Measurements from ENCODE around the gene STMN3. TPM values are rescaled to one million over a fixed set of nuclear protein-coding genes. Genes with fewer than 3 reads are reported as not detected.
"Not testable (repeated sequence)": the region's sequence is repeated elsewhere in the genome, so short reads cannot be mapped to it uniquely, and the experiment has no call there.

Gene STMN3
- polyA plus RNA-seq, 1 experiment, result 21.8 TPM

DNA sequence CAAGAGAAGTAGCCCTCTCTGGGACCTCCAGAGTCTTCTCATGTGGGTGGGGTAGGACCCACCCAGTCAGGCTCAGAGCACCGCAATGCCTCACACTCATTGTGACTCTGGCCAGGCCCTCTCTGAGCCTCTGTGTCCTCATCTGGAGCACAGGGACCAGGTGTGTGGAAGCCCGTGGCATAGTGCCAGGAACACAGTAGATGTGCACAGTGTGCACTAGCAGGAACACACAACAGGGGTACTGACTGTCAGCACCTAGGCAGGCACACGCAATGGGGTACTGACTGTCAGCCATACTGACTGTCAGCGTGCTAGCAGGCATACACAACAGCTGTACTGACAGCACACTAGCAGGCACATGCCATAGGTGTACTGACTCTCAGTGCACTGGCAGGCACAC, 2.0 kb upstream of the STMN3 start:
- Histone ChIP-seq H3K27ac (ENCODE audit: low read depth, low read length) (no peak overlapping the region), H3K9me3 (ENCODE audit: control insufficient read depth, insufficient read depth, low read length) (no peaks in the 10 kb centered on the region; the same call in 1 of the 2 replicates), H3K27me3 (ENCODE audit: control insufficient read depth, insufficient read depth, low read length) (no peaks in the 10 kb centered on the region), H3K4me3 (ENCODE audit: low read depth, low read length) (no peak overlapping the region)
- TF ChIP-seq, protein P1, sequence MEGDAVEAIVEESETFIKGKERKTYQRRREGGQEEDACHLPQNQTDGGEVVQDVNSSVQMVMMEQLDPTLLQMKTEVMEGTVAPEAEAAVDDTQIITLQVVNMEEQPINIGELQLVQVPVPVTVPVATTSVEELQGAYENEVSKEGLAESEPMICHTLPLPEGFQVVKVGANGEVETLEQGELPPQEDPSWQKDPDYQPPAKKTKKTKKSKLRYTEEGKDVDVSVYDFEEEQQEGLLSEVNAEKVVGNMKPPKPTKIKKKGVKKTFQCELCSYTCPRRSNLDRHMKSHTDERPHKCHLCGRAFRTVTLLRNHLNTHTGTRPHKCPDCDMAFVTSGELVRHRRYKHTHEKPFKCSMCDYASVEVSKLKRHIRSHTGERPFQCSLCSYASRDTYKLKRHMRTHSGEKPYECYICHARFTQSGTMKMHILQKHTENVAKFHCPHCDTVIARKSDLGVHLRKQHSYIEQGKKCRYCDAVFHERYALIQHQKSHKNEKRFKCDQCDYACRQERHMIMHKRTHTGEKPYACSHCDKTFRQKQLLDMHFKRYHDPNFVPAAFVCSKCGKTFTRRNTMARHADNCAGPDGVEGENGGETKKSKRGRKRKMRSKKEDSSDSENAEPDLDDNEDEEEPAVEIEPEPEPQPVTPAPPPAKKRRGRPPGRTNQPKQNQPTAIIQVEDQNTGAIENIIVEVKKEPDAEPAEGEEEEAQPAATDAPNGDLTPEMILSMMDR (IDR thresholded peaks at IDR 0.05; ENCODE audit: low read depth, low read length), result no peak
- ChIA-PET POLR2A (no interaction called here), CTCF (no interaction called here)
- DNase-seq (ENCODE audit: low read depth, low spot score), result no peak

DNA sequence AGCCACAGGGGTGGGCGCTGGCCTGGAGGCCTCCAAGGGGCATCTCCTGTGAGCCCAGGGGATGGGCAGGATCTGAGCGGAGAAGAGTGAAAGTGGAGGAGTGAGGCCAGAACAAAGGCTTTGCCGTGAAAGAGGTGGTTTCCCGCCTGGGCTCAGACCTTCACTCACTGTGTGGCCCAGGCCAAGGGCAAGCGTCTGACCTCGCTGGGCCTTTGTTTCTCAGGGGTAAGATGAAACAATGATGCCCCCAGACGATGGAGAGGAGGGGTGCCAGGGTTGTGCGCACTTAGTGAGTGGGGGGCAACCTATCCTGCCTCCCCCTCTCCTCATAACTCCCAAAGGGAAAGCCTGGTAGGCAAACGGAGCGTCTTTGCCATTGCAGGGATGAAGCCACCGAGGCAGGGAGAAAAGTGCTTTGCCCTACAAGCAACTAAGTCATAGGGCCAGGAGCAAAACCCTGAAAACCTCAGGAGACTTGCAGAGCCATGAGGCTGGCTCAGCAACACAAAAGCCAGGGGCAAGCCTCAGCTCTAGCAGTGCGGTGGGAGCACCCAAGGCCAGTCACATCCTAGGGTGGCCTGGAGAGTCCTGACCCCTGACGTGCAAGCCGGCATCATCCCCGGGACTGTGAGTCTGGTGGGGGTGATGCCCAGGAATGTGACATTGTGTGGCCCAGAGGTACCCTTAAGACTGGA, 897 bp upstream of the STMN3 start:
- POLR2A ChIA-PET, result interaction anchor here (1.0 kb wide), 1 partner anchor 28 kb away, joined by 4 read pairs; no protein-coding TSS in a partner anchor
- Histone ChIP-seq H3K27ac (ENCODE audit: low read depth, low read length) (no peak overlapping the region), H3K9me3 (ENCODE audit: control insufficient read depth, insufficient read depth, low read length) (no peaks in the 10 kb centered on the region; the same call in 1 of the 2 replicates), H3K27me3 (ENCODE audit: control insufficient read depth, insufficient read depth, low read length) (no peaks in the 10 kb centered on the region), H3K4me3 (ENCODE audit: low read depth, low read length) (peak overlapping the region; percentile 60)
- DNase-seq (ENCODE audit: low read depth, low spot score), result no peak
- TF ChIP-seq, protein P1 (IDR thresholded peaks at IDR 0.05; ENCODE audit: low read depth, low read length), result no peak
- CTCF ChIA-PET, result no interaction called here

DNA sequence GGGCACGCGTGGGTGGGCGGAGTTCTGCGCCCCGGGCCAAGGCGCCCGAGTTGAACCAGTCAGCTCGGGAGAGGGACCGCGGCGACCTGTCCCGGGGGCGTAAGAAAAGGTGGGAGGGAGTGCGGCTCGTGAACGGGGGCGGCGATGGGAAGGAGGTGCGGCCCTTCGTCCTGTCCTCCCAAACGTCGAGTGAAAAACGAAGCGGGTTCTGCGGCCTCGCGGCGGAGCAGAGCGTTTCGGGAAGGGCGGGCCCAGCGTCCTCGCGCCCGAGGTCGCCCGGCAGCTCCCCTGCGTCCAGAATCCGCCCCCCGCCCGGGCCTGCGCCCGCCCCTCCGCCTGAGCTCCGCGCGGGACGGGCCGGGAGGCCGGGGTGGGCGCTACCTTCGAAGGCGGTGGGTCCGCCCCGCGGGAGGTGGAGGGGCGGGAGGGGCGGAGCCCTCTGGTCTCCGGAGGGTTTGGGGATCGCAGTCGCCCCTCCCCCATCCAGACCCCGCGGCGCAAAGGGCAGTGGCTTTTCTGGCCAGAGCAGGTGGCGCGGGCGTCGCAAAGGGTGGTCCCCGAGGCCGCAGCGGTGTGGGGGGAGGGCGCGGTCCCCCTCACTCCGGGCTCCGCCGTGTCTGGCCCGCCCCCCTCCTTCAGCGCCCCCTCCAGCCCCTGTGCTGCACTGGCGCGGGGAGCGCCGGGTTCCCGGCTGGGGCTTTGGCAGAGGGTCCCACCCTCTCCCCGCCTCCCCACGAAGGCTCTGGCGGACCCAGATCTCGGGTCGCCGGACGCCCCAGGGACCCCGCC, 838 bp downstream of the STMN3 start:
- Histone ChIP-seq H3K9me3 (ENCODE audit: control insufficient read depth, insufficient read depth, low read length) (no peaks in the 10 kb centered on the region; the same call in 1 of the 2 replicates), H3K27me3 (ENCODE audit: control insufficient read depth, insufficient read depth, low read length) (no peaks in the 10 kb centered on the region), H3K4me3 (ENCODE audit: low read depth, low read length) (peak overlapping the region; percentile 70), H3K27ac (ENCODE audit: low read depth, low read length) (no peak overlapping the region)
- no peak for DNase-seq (ENCODE audit: low read depth, low spot score)
- TF ChIP-seq, protein P1 (IDR thresholded peaks at IDR 0.05; ENCODE audit: low read depth, low read length), result no peak
- ChIA-PET CTCF (no interaction called here), POLR2A (interaction anchor here (0.7 to 1.4 kb wide), 4 partner anchors 10 to 87 kb away, joined by 3 to 6 read pairs (median 4); no protein-coding TSS in a partner anchor)

DNA sequence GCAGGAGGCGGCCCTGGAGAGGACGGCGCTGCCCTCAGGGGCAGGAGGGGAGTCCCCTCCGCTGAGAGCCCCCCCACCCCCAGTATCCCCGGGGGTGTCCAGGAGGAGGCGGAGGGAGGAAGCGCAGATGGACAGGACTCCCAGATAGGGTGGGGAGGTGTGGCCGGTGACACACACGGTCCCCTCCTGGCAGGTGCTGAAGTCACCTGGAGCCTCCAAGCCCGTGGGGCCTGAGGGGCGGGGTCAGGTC, 1.4 kb downstream of the STMN3 start:
- H3K27ac ChIP-seq (ENCODE audit: low read depth, low read length), result no peak overlapping the region
- POLR2A ChIA-PET, result interaction anchor here (0.7 to 1.4 kb wide), 2 partner anchors 10 to 31 kb away, joined by 4 to 6 read pairs; no protein-coding TSS in a partner anchor
- no peaks in the 10 kb centered on the region for H3K27me3 ChIP-seq (ENCODE audit: control insufficient read depth, insufficient read depth, low read length)
- CTCF ChIA-PET, result no interaction called here
- H3K4me3 ChIP-seq (ENCODE audit: low read depth, low read length), result peak overlapping the region; percentile 70
- no peaks in the 10 kb centered on the region; the same call in 1 of the 2 replicates for H3K9me3 ChIP-seq (ENCODE audit: control insufficient read depth, insufficient read depth, low read length)
- TF ChIP-seq, protein P1 (IDR thresholded peaks at IDR 0.05; ENCODE audit: low read depth, low read length), result no peak
- no peak for DNase-seq (ENCODE audit: low read depth, low spot score)

DNA sequence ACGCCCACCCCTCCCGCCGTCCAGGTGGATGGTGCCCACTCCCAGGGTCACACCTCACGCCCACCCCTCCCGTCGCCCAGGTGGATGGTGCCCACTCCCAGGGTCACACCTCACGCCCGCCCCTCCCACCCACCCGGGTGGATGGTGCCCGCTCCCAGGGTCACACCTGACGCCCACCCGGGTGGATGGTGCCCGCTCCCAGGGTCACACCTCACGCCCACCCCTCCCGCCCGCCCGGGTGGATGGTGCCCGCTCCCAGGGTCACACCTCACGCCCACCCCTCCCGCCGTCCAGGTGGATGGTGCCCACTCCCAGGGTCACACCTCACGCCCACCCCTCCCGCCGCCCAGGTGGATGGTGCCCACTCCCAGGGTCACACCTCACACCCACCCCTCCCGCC, 2.7 kb downstream of the STMN3 start:
- DNase-seq (ENCODE audit: low read depth, low spot score); H3K4me3 ChIP-seq (ENCODE audit: low read depth, low read length); H3K27me3 ChIP-seq (ENCODE audit: control insufficient read depth, insufficient read depth, low read length); H3K27ac ChIP-seq (ENCODE audit: low read depth, low read length); POLR2A ChIA-PET; H3K9me3 ChIP-seq (ENCODE audit: control insufficient read depth, insufficient read depth, low read length); CTCF ChIA-PET: not testable (repeated sequence)
